Esophagus squamous epithelium (tissue), 4 donors: ENCODE data around the gene LTF.

Experiments used
- CTCF ChIP-seq, 6 experiments: fragments of 450-650 bp in 4 of 6; fragments of 200-600 bp in 2 of 6; sonication (generic) in 2 of 6; IDR thresholded peaks; one replicate each; pipeline ENCODE4 v1.5.1; 2016 to 2019; ENCODE audit warnings: antibody characterized with exemption in 6 of 6, mild to moderate bottlenecking in 4 of 6, moderate library complexity in 4 of 6
- POLR2A ChIP-seq, 4 donors: fragments of 450-650 bp; IDR thresholded peaks; one replicate each; pipeline ENCODE4 v1.6.1; 2017; ENCODE audit warnings: antibody characterized with exemption in 4 of 4, mild to moderate bottlenecking in 4 of 4, moderate library complexity in 3 of 4

- TF ChIP-seq CTCF (IDR thresholded peaks at IDR 0.05) (no peak), POLR2A (IDR thresholded peaks at IDR 0.05) (no peak)
Measured at GRCh38 chr3:46389306-46389705, 75.4 kb downstream of the LTF start.
